HUES48 (cell line): ENCODE measurements around the gene CELF1.
"Not testable (repeated sequence)": the region's sequence is repeated elsewhere in the genome, so short reads cannot be mapped to it uniquely, and the experiment has no call there.

Experiments used
- H3K27ac ChIP-seq: one replicate; pipeline ENCODE4 v1.7.0; 2013; ENCODE audit warnings: low read depth, low read length, inconsistent platforms
- H3K27me3 ChIP-seq: 2 replicates; pipeline ENCODE4 v1.6.1; 2013; ENCODE audit warnings: mild to moderate bottlenecking, low read length; ENCODE audit not compliant: control insufficient read depth, insufficient read depth
- H3K36me3 ChIP-seq: 2 replicates; pipeline ENCODE4 v1.6.1; 2013; ENCODE audit warnings: low read length; ENCODE audit not compliant: control insufficient read depth, insufficient read depth
- H3K4me1 ChIP-seq: 2 replicates; pipeline ENCODE4 v1.6.1; 2013; ENCODE audit warnings: mild to moderate bottlenecking, low read length; ENCODE audit not compliant: control insufficient read depth, insufficient read depth
- H3K4me3 ChIP-seq: 2 replicates; pipeline ENCODE4 v1.5.1; 2013; ENCODE audit warnings: mild to moderate bottlenecking, low read depth, low read length
- H3K9ac ChIP-seq: 2 replicates; pipeline ENCODE4 v1.6.1; 2013; ENCODE audit warnings: mild to moderate bottlenecking, low read depth, low read length, moderate library complexity
- H3K9me3 ChIP-seq: 2 replicates; pipeline ENCODE4 v1.6.1; 2013; ENCODE audit warnings: low read length; ENCODE audit not compliant: control insufficient read depth, insufficient read depth

The CELF1 gene

GRCh38 chr11:47572715-47573255 is 19.9 kb upstream of the CELF1 start:
- Histone ChIP-seq H3K9ac (no peak overlapping the region), H3K4me3 (no peak overlapping the region), H3K4me1 (peaks cover 2% of the 10 kb centered on the region; the same call in 1 of the 2 replicates), H3K27me3 (no peaks in the 10 kb centered on the region), H3K27ac (no peak overlapping the region), H3K9me3 (no peaks in the 10 kb centered on the region), H3K36me3 (peaks cover 65% of the 10 kb centered on the region)

- no peaks in the 10 kb centered on the region for H3K27me3 ChIP-seq
- H3K9ac ChIP-seq = no peak overlapping the region
- H3K4me3 ChIP-seq = no peak overlapping the region
- no peaks in the 10 kb centered on the region for H3K9me3 ChIP-seq
- H3K36me3 ChIP-seq = peaks cover 56% of the 10 kb centered on the region
- no peaks in the 10 kb centered on the region for H3K4me1 ChIP-seq
- no peak overlapping the region for H3K27ac ChIP-seq
These were observed 19.0 kb upstream of the CELF1 start for GRCh38 chr11:47571895-47572294.

GRCh38 chr11:47571357-47571729 is 18.4 kb upstream of the CELF1 start:
- H3K4me3 ChIP-seq = no peak overlapping the region
- no peak overlapping the region for H3K27ac ChIP-seq
- H3K9me3 ChIP-seq = no peaks in the 10 kb centered on the region
- H3K9ac ChIP-seq = no peak overlapping the region
- H3K36me3 ChIP-seq = peaks cover 54% of the 10 kb centered on the region
- no peaks in the 10 kb centered on the region for H3K27me3 ChIP-seq
- no peaks in the 10 kb centered on the region; the same call in 1 of the 2 replicates for H3K4me1 ChIP-seq

DNA sequence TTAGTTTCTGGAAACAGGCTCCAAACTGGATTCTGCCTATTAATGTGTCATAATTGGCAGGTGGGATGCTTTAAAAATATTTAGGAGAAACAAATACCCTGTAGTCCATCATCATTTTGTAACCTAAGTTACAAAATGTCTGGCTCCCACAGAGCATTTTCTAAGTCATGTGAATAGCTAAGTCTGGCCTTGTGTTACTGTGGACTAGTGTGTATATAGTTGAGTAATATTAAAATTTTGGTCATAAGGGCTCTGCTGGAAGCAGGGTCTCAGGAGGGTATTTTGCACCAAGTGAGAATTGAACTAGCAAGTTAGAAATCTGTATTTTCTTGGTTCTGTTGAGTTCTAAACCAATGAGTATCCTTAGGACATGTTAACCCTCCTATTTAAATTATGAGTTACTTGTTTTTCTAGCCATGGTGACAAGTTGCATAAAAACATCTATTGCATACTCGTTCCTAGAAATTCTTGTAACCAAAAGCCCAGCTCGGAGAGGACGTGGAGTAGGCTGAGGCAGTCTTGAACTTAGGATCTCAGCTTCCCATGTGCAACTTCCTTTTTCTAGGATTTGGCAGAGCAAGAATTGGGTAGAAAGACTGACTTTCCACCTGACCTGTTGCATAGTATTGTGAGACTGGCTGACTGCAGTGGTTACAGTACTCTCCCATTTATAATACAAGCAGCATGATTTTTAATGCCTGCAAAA is 17.9 kb upstream of the CELF1 start:
- Histone ChIP-seq H3K9me3 (no peaks in the 10 kb centered on the region), H3K9ac (no peak overlapping the region), H3K27ac (no peak overlapping the region), H3K27me3 (no peaks in the 10 kb centered on the region), H3K4me1 (no peaks in the 10 kb centered on the region; the same call in 1 of the 2 replicates), H3K36me3 (peaks cover 54% of the 10 kb centered on the region), H3K4me3 (no peak overlapping the region)

DNA sequence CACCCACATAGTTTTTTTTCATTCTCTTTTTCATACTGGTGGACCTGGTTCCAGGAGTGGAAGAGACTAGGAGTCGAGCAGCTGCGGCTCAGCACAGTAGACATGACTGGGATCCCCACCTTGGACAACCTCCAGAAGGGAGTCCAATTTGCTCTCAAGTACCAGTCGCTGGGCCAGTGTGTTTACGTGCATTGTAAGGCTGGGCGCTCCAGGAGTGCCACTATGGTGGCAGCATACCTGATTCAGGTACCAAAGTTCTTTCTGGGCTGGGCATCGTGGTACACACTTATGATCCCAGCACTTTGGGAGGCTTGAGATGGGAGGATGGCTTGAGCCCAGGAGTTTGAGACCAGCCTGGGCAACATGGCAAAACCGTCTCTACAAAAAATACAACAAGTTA is 16.7 kb upstream of the CELF1 start:
- no peaks in the 10 kb centered on the region for H3K9me3 ChIP-seq
- no peaks in the 10 kb centered on the region; the same call in 1 of the 2 replicates for H3K4me1 ChIP-seq
- no peaks in the 10 kb centered on the region for H3K27me3 ChIP-seq
- H3K4me3 ChIP-seq = no peak overlapping the region
- no peak overlapping the region for H3K9ac ChIP-seq
- peaks cover 49% of the 10 kb centered on the region for H3K36me3 ChIP-seq
- no peak overlapping the region for H3K27ac ChIP-seq

- Histone ChIP-seq H3K9ac (peak overlapping the region; percentile 84), H3K36me3 (peaks cover 20% of the 10 kb centered on the region), H3K4me3 (peak overlapping the region; percentile 86), H3K9me3 (no peaks in the 10 kb centered on the region), H3K27me3 (no peaks in the 10 kb centered on the region), H3K4me1 (no peaks in the 10 kb centered on the region; the same call in 1 of the 2 replicates), H3K27ac (peak overlapping the region; percentile 76)
These were observed 13.3 kb upstream of the CELF1 start for GRCh38 chr11:47566149-47566698.

DNA sequence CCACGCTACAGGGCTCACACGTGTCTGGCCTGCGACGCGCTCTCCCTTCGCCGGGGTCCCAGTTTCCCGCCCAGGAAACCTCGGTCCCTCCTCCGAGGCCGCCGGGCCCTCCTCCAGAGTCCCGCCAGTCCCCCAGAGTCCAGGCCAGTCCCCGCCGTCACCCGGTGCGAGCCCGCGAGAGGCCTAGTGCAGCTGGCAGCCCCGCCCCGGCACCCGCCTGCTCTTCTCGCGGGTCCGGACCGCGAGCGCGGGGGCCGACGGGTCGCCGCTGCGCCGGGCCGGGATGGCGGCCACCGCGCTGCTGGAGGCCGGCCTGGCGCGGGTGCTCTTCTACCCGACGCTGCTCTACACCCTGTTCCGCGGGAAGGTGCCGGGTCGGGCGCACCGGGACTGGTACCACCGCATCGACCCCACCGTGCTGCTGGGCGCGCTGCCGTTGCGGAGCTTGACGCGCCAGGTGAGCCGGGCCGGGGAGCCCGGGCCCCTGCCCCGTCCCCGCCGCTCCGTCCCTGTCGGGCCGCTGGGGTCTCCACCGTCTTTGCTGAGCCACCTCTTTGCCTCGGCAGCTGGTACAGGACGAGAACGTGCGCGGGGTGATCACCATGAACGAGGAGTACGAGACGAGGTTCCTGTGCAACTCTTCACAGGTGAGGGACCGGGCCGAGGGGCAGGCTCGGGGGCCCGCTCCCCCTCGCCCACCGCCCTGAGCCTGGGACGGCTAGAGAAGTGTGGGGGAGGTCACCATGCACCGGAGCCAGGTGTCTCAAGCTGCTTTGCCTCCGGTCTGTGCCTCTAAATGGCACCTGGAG is 12.6 kb upstream of the CELF1 start, which contains the start of gene PTPMT1:
Gene PTPMT1 (plus strand): TSS at position 260 of the 809 bp plus-strand sequence. CDS start 24 bp downstream, at position 284.
- H3K9ac ChIP-seq = peak within 1 kb of the TSS; percentile 84
- peak within 1 kb of the TSS; percentile 76 for H3K27ac ChIP-seq
- H3K27me3 ChIP-seq = no peaks in the 10 kb centered on the region
- no peaks in the 10 kb centered on the region for H3K9me3 ChIP-seq
- H3K4me1 ChIP-seq = no peaks in the 10 kb centered on the region; the same call in 1 of the 2 replicates
- peak within 1 kb of the TSS; percentile 86 for H3K4me3 ChIP-seq
- peaks cover 13% of the 10 kb centered on the region for H3K36me3 ChIP-seq

DNA sequence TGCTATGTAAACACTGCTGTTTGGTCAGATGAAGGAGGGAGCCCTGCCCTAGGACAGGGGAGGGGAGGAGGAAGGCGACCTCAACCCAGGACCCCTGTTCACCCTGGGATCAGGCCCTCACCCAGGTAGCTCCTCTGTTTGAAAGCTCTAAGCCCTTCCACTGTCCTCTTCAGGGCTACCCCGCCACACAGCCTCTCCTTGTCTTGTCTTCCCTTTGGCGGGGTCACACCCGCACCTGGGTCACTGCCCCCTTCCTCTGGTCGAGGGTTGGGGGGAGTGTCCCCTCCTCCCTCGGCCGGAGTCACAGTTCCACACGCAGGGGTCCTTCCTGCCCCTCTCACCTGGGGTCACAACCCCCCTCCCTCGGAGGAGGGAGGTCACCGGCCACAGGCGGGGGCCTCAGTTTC is 12.0 kb upstream of the CELF1 start:
- Histone ChIP-seq H3K4me3 (peak overlapping the region; percentile 86), H3K27me3 (no peaks in the 10 kb centered on the region), H3K27ac (no peak overlapping the region), H3K9ac (peak overlapping the region; percentile 84; the same call in 1 of the 2 replicates), H3K4me1 (no peaks in the 10 kb centered on the region; the same call in 1 of the 2 replicates), H3K36me3 (peaks cover 7% of the 10 kb centered on the region), H3K9me3 (no peaks in the 10 kb centered on the region)

- H3K27me3 ChIP-seq, H3K27ac ChIP-seq, H3K4me3 ChIP-seq, H3K9ac ChIP-seq, H3K9me3 ChIP-seq, H3K4me1 ChIP-seq, H3K36me3 ChIP-seq: not testable (repeated sequence)
These were observed 11.4 kb upstream of the CELF1 start for GRCh38 chr11:47564366-47564765.

DNA sequence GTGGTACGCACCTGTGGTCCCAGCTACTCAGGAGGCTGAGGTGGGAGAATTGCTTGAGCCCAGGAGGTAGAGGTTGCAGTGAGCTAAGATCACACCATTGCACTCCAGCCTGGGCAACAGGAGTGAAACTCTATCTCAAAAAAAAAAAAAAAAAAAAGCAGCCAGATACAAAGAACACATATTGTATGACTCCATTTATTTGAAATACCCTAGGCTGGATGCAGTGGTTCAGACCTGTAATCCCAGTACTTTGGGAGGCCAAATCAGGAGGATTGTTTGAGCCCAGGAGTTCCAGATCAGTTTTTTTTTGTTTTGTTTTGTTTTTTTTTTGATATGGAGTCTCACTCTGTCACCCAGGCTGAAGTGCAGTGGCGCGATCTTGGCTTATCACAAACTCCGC is 9.5 kb upstream of the CELF1 start:
- not testable (repeated sequence) for H3K9ac ChIP-seq, H3K36me3 ChIP-seq, H3K27ac ChIP-seq, H3K4me3 ChIP-seq, H3K9me3 ChIP-seq, H3K4me1 ChIP-seq, H3K27me3 ChIP-seq
